Activated CD4-positive, alpha-beta T cell treated with anti-CD3 and anti-CD28 coated beads, Interleukin-2, amount 10 ng/mL, durations not matched to agents 7 days and 5 days (primary cell): ENCODE data around the gene VPS13A. TPM values are rescaled to one million over a fixed set of nuclear protein-coding genes. Genes with fewer than 3 reads are reported as not detected.

Source experiments
- CTCF ChIA-PET: fragments of 350-600 bp; sonication (Branson Sonifier 250); formaldehyde crosslinking; loops from one replicate; lab custom pipeline; 2021; ENCODE audit warnings: antibody characterized with exemption; lab: Charles Lee
- POLR2A ChIA-PET: fragments of 350-600 bp; sonication (Branson Sonifier 250); formaldehyde crosslinking; loops from one replicate; lab custom pipeline; 2021; ENCODE audit warnings: antibody characterized with exemption; lab: Charles Lee
- DNase-seq: peaks from one replicate; pipeline ENCODE4 v3.0.0-alpha.2; 2020
- H3K27ac Mint-ChIP-seq: one replicate; pipeline ENCODE4 v1.8.0; 2021; ENCODE audit warnings: mild to moderate bottlenecking, moderate library complexity, mixed read lengths
- H3K27me3 Mint-ChIP-seq: one replicate; pipeline ENCODE4 v1.8.0; 2021; ENCODE audit warnings: mixed read lengths
- H3K36me3 Mint-ChIP-seq: one replicate; pipeline ENCODE4 v1.8.0; 2021; ENCODE audit warnings: low read depth, mixed read lengths
- H3K4me1 Mint-ChIP-seq: one replicate; pipeline ENCODE4 v1.8.0; 2021; ENCODE audit warnings: mixed read lengths
- H3K4me3 Mint-ChIP-seq: one replicate; pipeline ENCODE4 v1.8.0; 2021; ENCODE audit warnings: mild to moderate bottlenecking, moderate library complexity, mixed read lengths
- H3K9me3 Mint-ChIP-seq: one replicate; pipeline ENCODE4 v1.8.0; 2021; ENCODE audit warnings: mixed read lengths
- total RNA-seq, 2 experiments: library from RNA; stranded (reverse); gene quantifications; one replicate each; pipeline ENCODE4 v1.2.3, GENCODE V29; 2021

The VPS13A gene
- 10 to 100 TPM; 43.0 to 46.7 TPM for total RNA-seq

DNA sequence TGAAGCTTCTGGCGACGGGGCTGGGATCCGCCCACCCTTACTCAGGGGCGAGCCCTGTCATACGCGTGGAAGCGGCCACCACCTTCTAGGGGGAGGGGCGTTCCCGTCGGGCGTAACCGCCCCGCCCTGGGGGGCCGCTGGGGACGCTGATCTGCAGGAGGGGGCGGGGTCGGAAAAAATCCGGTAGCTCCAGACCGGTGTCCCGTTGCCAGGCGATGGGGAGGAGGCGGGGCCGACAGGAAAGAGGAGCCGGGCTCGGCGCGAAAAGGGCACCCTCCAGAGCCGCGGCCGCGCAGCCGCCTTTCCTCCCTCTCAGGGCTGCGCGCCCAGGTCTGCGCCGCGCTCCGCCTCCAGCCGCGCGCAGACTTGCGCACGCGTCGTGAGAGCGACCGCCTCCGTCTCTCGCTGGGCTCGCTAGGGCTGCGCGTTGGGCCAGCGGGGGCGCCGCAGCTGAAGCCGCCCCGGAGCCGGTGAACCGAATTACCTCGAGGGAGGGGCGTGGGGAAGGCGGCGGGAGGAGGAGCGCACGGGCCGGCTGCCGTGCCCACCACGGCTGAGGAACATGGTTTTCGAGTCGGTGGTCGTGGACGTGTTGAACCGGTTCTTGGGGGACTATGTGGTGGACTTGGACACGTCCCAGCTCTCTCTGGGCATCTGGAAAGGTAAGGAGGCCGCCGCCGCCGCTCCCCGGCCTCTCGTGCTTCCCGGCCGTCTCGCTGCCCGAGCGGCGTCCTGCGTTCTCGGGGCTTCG is at the start of gene VPS13A:
Gene VPS13A (plus strand): TSS at position 392 of the 751 bp plus-strand sequence. CDS start 171 bp downstream, at position 563.
- H3K4me3 Mint-ChIP-seq: peak within 1 kb of the TSS; percentile 90
- H3K36me3 Mint-ChIP-seq: peaks cover 3% of the 10 kb centered on the region
- peak; percentile 93 for DNase-seq
- no peaks in the 10 kb centered on the region for H3K9me3 Mint-ChIP-seq
- POLR2A ChIA-PET: interaction anchor here (0.6 kb wide), 2 partner anchors 164 to 1281 kb away, joined by 3 read pairs; no protein-coding TSS in a partner anchor
- CTCF ChIA-PET: interaction anchor here (0.8 to 1.9 kb wide), 3 partner anchors 10 to 26 kb away, joined by 3 to 4 read pairs (median 3); no protein-coding TSS in a partner anchor
- peaks cover 26% of the 10 kb centered on the region for H3K4me1 Mint-ChIP-seq
- H3K27ac Mint-ChIP-seq: peak within 1 kb of the TSS; percentile 91
- H3K27me3 Mint-ChIP-seq: peaks cover 10% of the 10 kb centered on the region

DNA sequence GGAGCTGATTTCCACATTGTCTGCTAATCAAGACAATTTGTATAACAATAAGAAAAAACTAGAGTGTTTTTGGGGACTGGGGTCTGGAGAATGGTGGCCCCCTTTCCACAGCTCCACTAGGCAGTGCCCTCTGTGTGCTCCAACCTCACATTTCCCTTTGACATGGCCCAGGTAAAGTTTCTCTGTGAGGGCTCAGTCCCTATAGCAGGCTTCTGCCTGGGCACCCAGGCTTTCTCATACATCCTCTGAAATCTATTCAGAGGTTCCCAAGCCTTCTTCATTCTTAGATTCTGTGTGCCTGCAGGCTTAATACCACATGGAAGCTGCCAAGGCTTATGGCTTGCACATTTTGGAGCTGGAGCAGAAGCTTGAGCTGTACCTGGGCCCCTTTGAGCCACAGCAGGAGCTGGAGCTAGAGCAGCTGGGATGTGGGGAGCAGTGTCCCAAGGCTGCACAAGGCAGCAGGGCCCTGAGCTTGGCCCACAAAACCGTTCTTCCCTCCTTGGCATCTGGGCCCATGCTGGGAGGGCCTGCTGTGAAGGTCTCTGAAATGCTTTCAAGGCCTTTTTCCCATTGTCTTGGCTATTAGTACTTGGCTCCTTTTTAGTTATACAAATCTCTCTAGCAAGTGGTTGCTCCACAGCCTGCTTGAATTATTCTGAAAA is 49.1 kb upstream of the VPS13A start:
- ChIA-PET POLR2A (no interaction called here), CTCF (no interaction called here)
- Mint-ChIP-seq H3K27ac (no peak overlapping the region), H3K27me3 (peaks cover 22% of the 10 kb centered on the region), H3K4me1 (no peaks in the 10 kb centered on the region), H3K9me3 (no peaks in the 10 kb centered on the region), H3K36me3 (no peaks in the 10 kb centered on the region), H3K4me3 (no peak overlapping the region)
- DNase-seq: no peak

DNA sequence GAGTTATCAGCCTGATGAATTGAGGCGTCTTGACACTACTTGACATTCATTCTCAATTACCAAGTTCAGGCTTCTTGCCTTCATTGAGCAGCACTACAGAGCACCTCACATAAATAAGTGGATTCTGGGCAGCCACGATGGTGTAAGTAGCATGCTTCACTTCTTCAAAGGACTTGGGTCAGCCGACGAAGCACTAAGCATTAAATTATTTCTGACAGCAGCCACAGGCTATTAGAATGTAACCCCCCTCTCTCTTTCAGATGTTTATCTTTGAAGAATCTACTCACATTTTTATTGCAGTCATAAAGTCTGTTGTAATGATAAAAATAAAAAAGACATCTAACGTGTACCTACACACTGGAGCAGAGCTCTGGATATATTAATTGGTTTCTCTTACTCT is 45.9 kb upstream of the VPS13A start:
- H3K4me1 Mint-ChIP-seq: no peaks in the 10 kb centered on the region
- H3K27me3 Mint-ChIP-seq: peaks cover 11% of the 10 kb centered on the region
- ChIA-PET POLR2A (no interaction called here), CTCF (no interaction called here)
- no peak overlapping the region for H3K4me3 Mint-ChIP-seq
- H3K27ac Mint-ChIP-seq: no peak overlapping the region
- no peak for DNase-seq
- H3K9me3 Mint-ChIP-seq: no peaks in the 10 kb centered on the region
- H3K36me3 Mint-ChIP-seq: no peaks in the 10 kb centered on the region

DNA sequence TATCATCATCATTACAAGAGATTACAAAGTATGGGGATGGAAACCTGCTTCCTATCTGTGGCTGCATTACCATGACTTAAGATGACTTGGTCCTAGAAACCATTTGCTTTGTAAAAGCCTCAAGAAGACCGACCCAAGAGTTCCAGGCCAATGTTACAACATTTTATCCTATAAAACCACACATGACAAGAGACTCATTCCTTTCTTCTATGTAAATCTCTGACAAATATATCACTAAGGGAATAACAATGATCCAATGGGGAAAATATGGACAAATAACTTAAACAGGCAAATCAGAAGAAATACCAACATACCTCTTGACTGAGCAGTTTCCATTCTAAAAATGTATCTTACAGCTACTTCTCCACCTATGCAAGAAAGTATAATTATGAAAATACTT is 44.3 kb upstream of the VPS13A start:
- DNase-seq: no peak
- no peaks in the 10 kb centered on the region for H3K4me1 Mint-ChIP-seq
- H3K27me3 Mint-ChIP-seq: peaks cover 6% of the 10 kb centered on the region
- no peak overlapping the region for H3K27ac Mint-ChIP-seq
- H3K4me3 Mint-ChIP-seq: no peak overlapping the region
- ChIA-PET CTCF (no interaction called here), POLR2A (no interaction called here)
- H3K36me3 Mint-ChIP-seq: no peaks in the 10 kb centered on the region
- H3K9me3 Mint-ChIP-seq: no peaks in the 10 kb centered on the region

DNA sequence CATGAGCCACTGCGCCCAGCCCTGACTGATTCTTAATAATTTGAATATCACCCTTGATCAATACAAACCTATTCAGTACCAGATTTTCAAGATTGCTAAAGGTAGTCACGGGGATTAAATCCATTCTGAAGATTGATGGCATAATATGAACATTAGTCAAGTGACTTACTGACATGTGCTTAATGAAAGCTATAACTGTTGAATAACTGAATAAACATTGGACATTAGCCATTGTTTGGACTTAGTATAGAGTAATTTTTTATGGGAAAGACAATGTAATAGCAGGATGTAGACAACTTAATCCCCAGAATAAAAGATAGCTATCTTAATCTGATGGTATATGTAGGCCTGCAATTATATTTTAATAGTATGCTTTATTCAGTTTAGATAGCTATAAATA is 35.0 kb upstream of the VPS13A start:
- POLR2A ChIA-PET: no interaction called here
- DNase-seq: no peak
- Mint-ChIP-seq H3K4me1 (no peaks in the 10 kb centered on the region), H3K27me3 (peaks cover 8% of the 10 kb centered on the region), H3K9me3 (no peaks in the 10 kb centered on the region), H3K4me3 (no peak overlapping the region), H3K27ac (no peak overlapping the region), H3K36me3 (no peaks in the 10 kb centered on the region)
- CTCF ChIA-PET: no interaction called here

DNA sequence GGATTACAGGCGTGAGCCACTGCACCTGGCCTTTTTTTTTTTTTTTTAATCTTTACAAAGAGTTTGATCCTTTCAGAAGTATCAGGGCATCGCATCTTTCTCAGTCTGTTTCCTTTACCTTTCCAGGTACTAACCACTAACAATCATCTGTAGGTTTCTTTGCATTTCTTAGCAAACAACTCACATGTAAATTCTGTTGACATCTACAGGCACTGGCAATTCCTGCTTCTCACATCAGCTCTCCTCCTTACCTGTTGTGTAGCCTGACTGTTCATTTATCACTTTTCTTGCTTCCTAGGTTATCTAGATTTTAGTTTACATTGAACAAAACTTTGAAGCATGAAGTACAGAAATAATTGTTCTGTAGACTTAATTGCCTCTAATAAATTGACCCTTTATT is 27.5 kb upstream of the VPS13A start:
- CTCF ChIA-PET: no interaction called here
- H3K36me3 Mint-ChIP-seq: no peaks in the 10 kb centered on the region

DNA sequence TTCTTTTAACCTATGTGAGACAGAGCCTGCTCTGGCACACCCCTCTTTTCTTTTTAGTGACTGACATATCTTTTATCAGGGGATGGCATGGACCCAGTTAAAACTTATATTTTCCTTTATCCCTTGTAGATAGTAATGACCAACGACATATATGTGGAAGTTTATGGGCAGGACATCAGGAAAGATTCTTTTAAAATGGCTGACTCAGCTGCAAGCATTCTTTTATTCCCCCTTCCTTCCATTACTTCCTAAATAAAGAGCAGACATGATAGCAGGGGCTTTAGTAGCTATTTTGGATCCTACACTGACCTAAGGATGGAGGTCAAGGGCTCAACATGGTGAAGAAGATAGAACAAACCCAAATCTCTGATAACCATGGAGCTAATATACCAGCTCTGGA is 25.0 kb upstream of the VPS13A start:
- Mint-ChIP-seq H3K4me3 (no peak overlapping the region), H3K27me3 (peaks cover 16% of the 10 kb centered on the region), H3K27ac (no peak overlapping the region), H3K9me3 (no peaks in the 10 kb centered on the region), H3K4me1 (no peaks in the 10 kb centered on the region), H3K36me3 (no peaks in the 10 kb centered on the region)
- ChIA-PET POLR2A (interaction anchor here (0.6 kb wide), 1 partner anchor 37 kb away, joined by 3 read pairs; no protein-coding TSS in a partner anchor), CTCF (no interaction called here)
- no peak for DNase-seq

More for the DNA sequence above, 27.5 kb upstream of the VPS13A start:
- peaks cover 11% of the 10 kb centered on the region for H3K27me3 Mint-ChIP-seq
- H3K9me3 Mint-ChIP-seq: no peaks in the 10 kb centered on the region
- no peaks in the 10 kb centered on the region for H3K4me1 Mint-ChIP-seq
- H3K27ac Mint-ChIP-seq: no peak overlapping the region
- POLR2A ChIA-PET: no interaction called here
- no peak for DNase-seq
- no peak overlapping the region for H3K4me3 Mint-ChIP-seq

DNA sequence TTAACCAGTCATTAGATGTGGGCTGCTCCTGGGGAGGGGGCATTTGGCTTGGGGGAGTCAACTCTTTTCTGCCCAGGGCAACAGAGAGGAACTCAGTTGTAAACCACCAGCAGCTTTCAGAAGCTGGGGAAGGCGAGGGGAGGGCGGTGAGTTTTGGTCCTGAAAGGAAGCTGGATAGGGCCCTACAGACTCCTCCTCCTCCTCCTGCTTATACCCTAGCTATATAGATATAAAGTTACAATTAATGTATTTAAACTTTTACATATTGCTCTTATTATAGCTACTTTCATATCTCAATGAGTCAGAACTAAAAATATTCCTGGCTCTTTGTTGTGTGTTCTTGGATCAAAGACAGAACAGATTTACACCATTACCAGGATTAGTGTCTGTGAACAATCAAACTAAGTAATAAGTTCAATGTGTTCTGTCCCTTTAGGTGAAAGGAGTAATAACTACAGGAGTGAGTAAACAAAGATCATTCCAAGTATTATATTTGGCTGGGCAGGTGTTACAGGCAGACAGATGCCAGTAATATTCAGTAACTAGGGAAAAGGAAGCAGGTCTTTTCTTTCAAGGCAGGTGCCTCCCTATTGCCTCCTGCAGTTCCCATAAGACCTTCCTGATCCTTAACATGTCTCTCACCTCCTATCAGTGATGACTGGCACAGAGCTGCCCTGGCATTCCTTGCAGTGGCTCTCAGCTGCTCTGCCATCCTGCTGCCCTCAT is 20.5 kb upstream of the VPS13A start:
- no peaks in the 10 kb centered on the region for H3K36me3 Mint-ChIP-seq
- POLR2A ChIA-PET: no interaction called here
- CTCF ChIA-PET: interaction anchor here (1.4 kb wide), 1 partner anchor 10 kb away, joined by 4 read pairs; no protein-coding TSS in a partner anchor

DNA sequence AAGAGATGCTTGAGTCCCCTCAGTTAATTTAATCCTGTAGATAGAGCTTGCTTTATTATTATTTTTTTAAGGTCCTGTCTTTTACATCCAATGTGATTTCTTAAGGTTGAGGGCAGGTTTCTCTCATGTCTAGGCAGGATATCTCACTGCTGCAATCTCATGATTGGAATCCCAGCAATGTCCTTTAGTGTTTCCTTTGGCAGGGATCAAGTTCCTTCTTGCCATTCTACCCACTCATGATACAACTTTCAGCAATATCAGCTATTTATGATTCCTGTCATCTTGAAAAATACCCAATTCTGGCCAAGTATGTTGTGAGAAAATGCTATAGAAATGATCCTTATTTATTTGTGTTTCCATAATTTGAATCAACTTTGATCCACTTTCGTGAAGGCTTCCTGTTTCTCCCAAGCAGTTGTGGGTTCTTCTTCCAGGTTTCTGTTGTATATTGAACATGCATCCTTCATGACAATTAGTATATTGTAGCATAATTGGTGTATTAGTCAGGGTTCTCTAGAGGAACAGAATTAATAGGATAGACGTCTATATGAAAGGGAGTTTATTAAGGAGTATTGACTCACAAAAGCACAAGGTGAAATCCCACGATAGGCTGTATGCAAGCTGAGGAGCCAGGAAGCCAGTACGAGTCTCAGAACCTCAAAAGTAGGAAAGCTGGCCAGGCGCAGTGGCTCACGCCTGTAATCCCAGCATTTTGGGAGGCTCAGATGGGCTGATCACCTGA is 18.4 kb upstream of the VPS13A start:
- Mint-ChIP-seq H3K27me3 (peaks cover 23% of the 10 kb centered on the region), H3K36me3 (no peaks in the 10 kb centered on the region), H3K9me3 (no peaks in the 10 kb centered on the region), H3K27ac (no peak overlapping the region), H3K4me1 (no peaks in the 10 kb centered on the region), H3K4me3 (no peak overlapping the region)
- ChIA-PET CTCF (interaction anchor here (1.0 kb wide), 1 partner anchor 8 kb away, joined by 3 read pairs; no protein-coding TSS in a partner anchor), POLR2A (no interaction called here)
- no peak for DNase-seq

More for the DNA sequence above, 20.5 kb upstream of the VPS13A start:
- no peaks in the 10 kb centered on the region for H3K9me3 Mint-ChIP-seq
- H3K27ac Mint-ChIP-seq: no peak overlapping the region
- no peak for DNase-seq
- peaks cover 30% of the 10 kb centered on the region for H3K27me3 Mint-ChIP-seq
- H3K4me3 Mint-ChIP-seq: no peak overlapping the region
- H3K4me1 Mint-ChIP-seq: no peaks in the 10 kb centered on the region

DNA sequence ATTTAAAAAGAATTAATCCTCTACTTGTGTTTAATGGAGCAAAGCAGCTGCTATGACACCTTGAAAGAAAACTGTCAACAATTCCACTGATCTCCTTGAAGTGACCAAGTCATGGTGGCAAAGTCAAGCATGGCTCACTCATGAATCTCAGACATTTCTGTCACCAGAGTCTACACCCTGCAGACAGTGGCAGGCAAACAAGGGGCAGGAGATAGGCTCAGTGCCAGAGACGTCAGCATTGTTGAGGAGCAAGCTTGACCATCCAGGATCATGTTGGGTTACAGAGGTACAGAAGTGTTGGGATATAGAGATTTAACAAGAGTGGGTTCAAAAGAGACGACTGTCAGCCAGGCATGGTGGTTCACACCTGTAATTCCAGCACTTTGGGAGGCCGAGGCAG is 16.1 kb upstream of the VPS13A start:
- peaks cover 23% of the 10 kb centered on the region for H3K27me3 Mint-ChIP-seq
- ChIA-PET POLR2A (no interaction called here), CTCF (no interaction called here)
- no peaks in the 10 kb centered on the region for H3K9me3 Mint-ChIP-seq
- no peak overlapping the region for H3K27ac Mint-ChIP-seq
- no peak for DNase-seq
- no peak overlapping the region for H3K4me3 Mint-ChIP-seq
- no peaks in the 10 kb centered on the region for H3K4me1 Mint-ChIP-seq
- H3K36me3 Mint-ChIP-seq: no peaks in the 10 kb centered on the region

DNA sequence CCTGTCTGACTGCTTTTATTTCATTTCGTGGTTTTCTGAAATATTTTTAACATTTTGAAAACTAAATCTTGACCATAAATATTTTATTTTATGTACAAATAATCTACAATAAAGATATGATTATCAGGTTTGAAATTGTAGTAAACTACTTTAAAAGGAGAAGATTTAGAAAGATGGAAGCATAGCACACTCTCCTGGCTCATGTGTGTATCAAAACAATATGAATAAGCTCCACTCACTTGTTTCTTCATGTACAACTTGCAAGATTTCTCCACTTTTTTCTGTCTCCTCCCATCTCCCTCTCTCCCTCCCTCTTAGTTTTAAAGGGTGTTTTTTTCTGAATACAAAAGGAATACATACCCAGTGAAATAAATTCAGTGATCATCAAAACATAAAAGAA is 15.4 kb upstream of the VPS13A start:
- no peak for DNase-seq
- H3K27ac Mint-ChIP-seq: no peak overlapping the region
- no peaks in the 10 kb centered on the region for H3K36me3 Mint-ChIP-seq
- no peaks in the 10 kb centered on the region for H3K4me1 Mint-ChIP-seq
- H3K27me3 Mint-ChIP-seq: peaks cover 20% of the 10 kb centered on the region
- H3K9me3 Mint-ChIP-seq: no peaks in the 10 kb centered on the region
- ChIA-PET POLR2A (no interaction called here), CTCF (no interaction called here)
- no peak overlapping the region for H3K4me3 Mint-ChIP-seq

DNA sequence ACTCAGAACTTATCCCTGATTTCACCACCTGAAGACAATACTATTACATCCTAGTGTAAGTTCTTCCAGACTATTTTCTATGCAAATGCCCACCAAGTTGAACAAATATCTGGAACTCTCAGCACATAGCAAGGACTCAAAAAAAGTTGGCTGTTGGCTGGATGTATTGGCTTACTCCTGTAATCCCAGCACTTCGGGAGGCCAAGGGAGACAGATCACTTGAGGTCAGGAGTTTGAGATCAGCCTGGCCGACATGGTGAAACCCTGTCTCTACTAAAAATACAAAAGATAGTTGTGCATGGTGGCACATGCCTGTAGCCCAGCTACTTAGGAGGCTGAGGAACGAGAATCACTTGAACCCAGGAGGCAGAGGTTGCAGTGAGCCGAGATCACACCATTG is 15.0 kb upstream of the VPS13A start:
- no peaks in the 10 kb centered on the region for H3K9me3 Mint-ChIP-seq
- H3K4me1 Mint-ChIP-seq: peaks cover under 1% of the 10 kb centered on the region
- H3K27ac Mint-ChIP-seq: no peak overlapping the region
- no peak for DNase-seq
- CTCF ChIA-PET: no interaction called here
- H3K36me3 Mint-ChIP-seq: no peaks in the 10 kb centered on the region
- H3K4me3 Mint-ChIP-seq: no peak overlapping the region
- POLR2A ChIA-PET: no interaction called here
- H3K27me3 Mint-ChIP-seq: peaks cover 16% of the 10 kb centered on the region
